Measurements from ENCODE around the gene RFTN1. TPM values are rescaled to one million over a fixed set of nuclear protein-coding genes. Genes with fewer than 3 reads are reported as not detected.

RFTN1 gene
- total and polyA plus RNA-seq, 4 donors = 4.4 to 20.4 (median 11.9) TPM

DNA sequence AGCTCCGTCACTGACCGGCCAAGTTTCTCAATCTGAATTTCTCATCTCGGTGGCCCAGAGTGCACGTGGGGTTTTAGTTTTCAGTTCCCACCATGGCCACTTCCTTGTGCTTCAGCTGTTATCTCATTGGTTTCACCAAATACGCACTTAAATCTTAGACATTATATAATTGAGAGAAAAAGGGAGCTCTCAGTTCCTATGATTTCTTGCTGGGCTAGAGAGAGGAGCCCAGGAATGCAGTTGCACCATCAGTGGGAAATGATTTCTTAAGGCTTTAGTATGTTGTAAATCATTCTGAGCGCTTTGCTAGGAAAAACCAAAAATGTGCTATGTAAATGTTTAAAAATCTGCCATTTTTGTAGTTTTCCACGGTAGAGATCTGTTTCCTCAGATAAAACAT is 195.3 kb downstream of the RFTN1 start:
- H3K4me3 ChIP-seq (ENCODE audit: low read depth in 1 of 3, low read length in 3 of 3) = no peak overlapping the region
- H3K4me1 ChIP-seq (ENCODE audit: control insufficient read depth in 4 of 4, insufficient read depth in 4 of 4, low read length in 3 of 4) = no peaks in the 10 kb centered on the region
- TF ChIP-seq RAD21 (IDR thresholded peaks at IDR 0.05) (no peak), MAX (IDR thresholded peaks at IDR 0.05) (no peak), NR2F2 (IDR thresholded peaks at IDR 0.05) (no peak)
- no peak overlapping the region for H3K9ac ChIP-seq (ENCODE audit: low read depth in 1 of 2, low read length in 2 of 2)
- H3K9me3 ChIP-seq (ENCODE audit: control insufficient read depth in 4 of 4, low read length in 3 of 4) = no peaks in the 10 kb centered on the region
- 85% methylated on average over 7 of the region's 7 CpGs for WGBS
- H3K27me3 ChIP-seq (ENCODE audit: control insufficient read depth in 4 of 4, insufficient read depth in 4 of 4, low read length in 3 of 4) = no peaks in the 10 kb centered on the region
- peaks cover 5 to 42% (median 24%) of the 10 kb centered on the region in 4 donors for H3K36me3 ChIP-seq (ENCODE audit: control insufficient read depth in 4 of 4, insufficient read depth in 3 of 4, low read depth in 1 of 4, low read length in 3 of 4)
- no peak for DNase-seq (ENCODE audit: low spot score)
- no peak overlapping the region for H3K27ac ChIP-seq (ENCODE audit: low read depth in 1 of 2, low read length in 2 of 2)

DNA sequence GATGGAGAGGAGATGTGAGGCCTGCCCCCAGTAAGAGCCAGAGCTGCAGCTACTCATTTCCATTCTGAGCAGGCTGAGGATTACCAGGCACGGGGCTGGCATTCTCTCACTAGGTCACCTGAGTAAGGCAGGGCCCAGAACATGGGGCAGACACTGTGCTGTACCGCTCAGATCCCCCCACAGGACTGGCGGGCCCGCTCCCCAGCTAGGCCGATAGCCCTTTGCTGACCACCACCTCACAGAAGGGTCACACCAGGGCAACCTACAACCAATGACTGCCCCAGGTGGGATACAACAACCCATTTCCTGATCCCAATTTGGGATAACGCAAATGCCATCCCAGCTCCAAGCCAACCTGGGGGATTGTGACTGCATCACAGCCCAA is 195.9 kb downstream of the RFTN1 start:
- no peak for DNase-seq (ENCODE audit: low spot score)
- WGBS = 96% methylated on average over 6 of the region's 6 CpGs

GRCh38 chr3:16316847-16317560 is 196.5 kb downstream of the RFTN1 start:
- DNase-seq (ENCODE audit: low spot score) = no peak
- WGBS = 91% methylated on average over 5 of the region's 5 CpGs
- H3K4me3 ChIP-seq (ENCODE audit: low read depth in 1 of 3, low read length in 3 of 3) = no peak overlapping the region
- H3K27ac ChIP-seq (ENCODE audit: low read depth in 1 of 2, low read length in 2 of 2) = no peak overlapping the region
- no peaks in the 10 kb centered on the region for H3K9me3 ChIP-seq (ENCODE audit: control insufficient read depth in 4 of 4, low read length in 3 of 4)
- TF ChIP-seq TAF1 (conservative IDR thresholded peaks at IDR 0.05) = no peak
- peaks cover 0 to 7% (median 2%) of the 10 kb centered on the region in 4 donors for H3K4me1 ChIP-seq (ENCODE audit: control insufficient read depth in 4 of 4, insufficient read depth in 4 of 4, low read length in 3 of 4)
- peaks cover 0 to 39% (median 20%) of the 10 kb centered on the region in 4 donors for H3K36me3 ChIP-seq (ENCODE audit: control insufficient read depth in 4 of 4, insufficient read depth in 3 of 4, low read depth in 1 of 4, low read length in 3 of 4)
- no peaks in the 10 kb centered on the region for H3K27me3 ChIP-seq (ENCODE audit: control insufficient read depth in 4 of 4, insufficient read depth in 4 of 4, low read length in 3 of 4)
- no peak overlapping the region for H3K9ac ChIP-seq (ENCODE audit: low read depth in 1 of 2, low read length in 2 of 2)

More for the DNA sequence above, 195.9 kb downstream of the RFTN1 start:
- Histone ChIP-seq H3K4me3 (ENCODE audit: low read depth in 1 of 3, low read length in 3 of 3) (no peak overlapping the region), H3K27ac (ENCODE audit: low read depth in 1 of 2, low read length in 2 of 2) (no peak overlapping the region), H3K36me3 (ENCODE audit: control insufficient read depth in 4 of 4, insufficient read depth in 3 of 4, low read depth in 1 of 4, low read length in 3 of 4) (peaks cover 4 to 39% (median 22%) of the 10 kb centered on the region in 4 donors), H3K4me1 (ENCODE audit: control insufficient read depth in 4 of 4, insufficient read depth in 4 of 4, low read length in 3 of 4) (peaks cover 0 to 1% (median 0%) of the 10 kb centered on the region in 4 donors), H3K27me3 (ENCODE audit: control insufficient read depth in 4 of 4, insufficient read depth in 4 of 4, low read length in 3 of 4) (no peaks in the 10 kb centered on the region), H3K9me3 (ENCODE audit: control insufficient read depth in 4 of 4, low read length in 3 of 4) (no peaks in the 10 kb centered on the region), H3K9ac (ENCODE audit: low read depth in 1 of 2, low read length in 2 of 2) (no peak overlapping the region)
- TF ChIP-seq ZBTB33 (IDR thresholded peaks at IDR 0.05) = no peak
- TF ChIP-seq NR2F2 (IDR thresholded peaks at IDR 0.05) = no peak
- no peak for TF ChIP-seq HNF4G (IDR thresholded peaks at IDR 0.05)
- TF ChIP-seq GABPA (IDR thresholded peaks at IDR 0.05 in 1 of 2, conservative IDR thresholded peaks at IDR 0.05 in 1 of 2) = no peak

GRCh38 chr3:16316396-16316795 is 197.1 kb downstream of the RFTN1 start:
- peaks cover 0 to 13% (median 2%) of the 10 kb centered on the region in 4 donors for H3K4me1 ChIP-seq (ENCODE audit: control insufficient read depth in 4 of 4, insufficient read depth in 4 of 4, low read length in 3 of 4)
- no peaks in the 10 kb centered on the region for H3K9me3 ChIP-seq (ENCODE audit: control insufficient read depth in 4 of 4, low read length in 3 of 4)
- peaks cover 0 to 34% (median 17%) of the 10 kb centered on the region in 4 donors for H3K36me3 ChIP-seq (ENCODE audit: control insufficient read depth in 4 of 4, insufficient read depth in 3 of 4, low read depth in 1 of 4, low read length in 3 of 4)
- H3K27ac ChIP-seq (ENCODE audit: low read depth in 1 of 2, low read length in 2 of 2) = no peak overlapping the region
- 94% methylated on average over 3 of the region's 3 CpGs for WGBS
- H3K27me3 ChIP-seq (ENCODE audit: control insufficient read depth in 4 of 4, insufficient read depth in 4 of 4, low read length in 3 of 4) = no peaks in the 10 kb centered on the region
- H3K4me3 ChIP-seq (ENCODE audit: low read depth in 1 of 3, low read length in 3 of 3) = no peak overlapping the region
- DNase-seq (ENCODE audit: low spot score) = no peak
- H3K9ac ChIP-seq (ENCODE audit: low read depth in 1 of 2, low read length in 2 of 2) = no peak overlapping the region
- TF ChIP-seq FOXA1 (IDR thresholded peaks at IDR 0.05) = no peak

All from liver (tissue), 9 donors.